UCSD-AML1 (cell line): Measurements from ENCODE around the gene WDR7.

Source experiments
- DNase-seq: peaks from one replicate; lab custom pipeline; 2025; ENCODE audit not compliant: unreplicated experiment; lab: John Stamatoyannopoulos, UW

The WDR7 gene

DNA sequence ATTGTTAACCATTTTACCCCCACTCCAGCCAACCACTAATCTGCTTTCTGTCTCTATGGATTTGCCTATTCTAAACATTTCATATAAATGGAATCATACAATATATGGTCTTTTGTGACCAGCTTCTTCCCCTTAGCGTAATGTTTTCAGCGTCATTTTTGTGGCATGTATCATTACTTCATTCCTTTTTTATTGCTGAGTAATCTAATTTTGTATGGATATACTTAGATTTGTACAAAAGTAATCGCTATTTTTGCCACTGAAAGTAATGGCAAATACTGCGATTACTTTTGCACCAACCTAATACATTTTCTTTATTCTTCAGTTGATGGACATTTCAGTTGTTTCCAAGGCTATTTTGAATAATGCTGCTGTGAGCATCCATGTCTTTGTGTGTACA is 227.6 kb downstream of the WDR7 start:
- DNase-seq = no peak

DNA sequence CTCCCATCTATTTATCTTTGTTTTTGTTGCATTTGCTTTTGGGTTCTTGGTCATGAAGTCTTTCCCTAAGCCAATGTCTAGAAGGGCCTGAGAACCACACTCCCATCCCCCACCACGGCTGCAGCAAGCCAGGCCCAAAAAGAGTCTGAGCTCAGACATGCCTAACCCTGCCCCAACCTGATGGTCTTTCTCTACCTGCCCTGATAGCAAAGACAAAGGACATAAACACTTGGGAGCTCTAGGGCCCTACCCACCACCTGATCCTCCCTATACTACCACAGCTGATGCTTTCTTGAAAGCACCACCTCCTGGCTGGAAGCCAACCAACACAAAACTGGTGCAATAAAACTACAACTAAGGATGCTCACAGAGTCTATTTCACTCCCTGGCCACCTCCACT is 233.4 kb downstream of the WDR7 start:
- DNase-seq = no peak

DNA sequence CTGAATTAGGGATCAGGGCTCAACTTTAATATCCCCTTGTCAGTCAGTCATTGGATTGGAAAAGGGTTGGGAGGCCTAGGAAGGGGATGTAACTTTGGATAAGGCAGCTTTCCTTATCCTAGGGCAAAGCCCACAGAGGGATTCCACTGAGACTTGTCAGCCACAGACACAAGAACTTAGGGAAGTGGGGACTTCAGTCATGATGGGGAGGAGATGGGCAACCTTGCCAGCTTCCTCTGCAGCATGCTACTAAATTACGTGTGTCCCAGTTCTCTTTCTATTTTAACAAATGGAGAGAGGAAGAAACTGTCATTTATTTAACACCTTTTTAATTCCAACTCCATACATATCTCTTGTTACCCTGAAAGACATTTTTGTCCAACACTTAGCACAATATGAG is 237.8 kb downstream of the WDR7 start:
- DNase-seq = no peak

GRCh38 chr18:56889621-56890020 is 238.5 kb downstream of the WDR7 start:
- no peak for DNase-seq

DNA sequence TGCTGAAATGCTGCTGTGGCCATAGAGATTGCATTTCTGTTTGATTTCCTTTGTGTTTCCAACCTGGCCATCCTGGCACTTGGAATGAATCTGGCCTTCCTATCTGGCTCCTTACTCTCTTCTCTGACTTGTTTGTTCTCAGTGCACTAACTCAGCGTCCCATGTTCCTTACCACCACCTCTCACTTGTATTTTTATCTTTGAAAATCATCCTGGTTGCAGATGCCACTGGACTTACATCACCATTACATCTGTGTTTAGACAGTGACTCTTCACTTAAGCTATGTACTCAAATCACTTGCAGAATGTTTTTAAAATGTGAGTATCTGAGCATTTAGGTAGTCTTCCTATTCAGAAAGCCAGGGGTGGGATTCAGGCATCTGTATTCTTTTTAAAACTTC is 239.5 kb downstream of the WDR7 start:
- DNase-seq = no peak

DNA sequence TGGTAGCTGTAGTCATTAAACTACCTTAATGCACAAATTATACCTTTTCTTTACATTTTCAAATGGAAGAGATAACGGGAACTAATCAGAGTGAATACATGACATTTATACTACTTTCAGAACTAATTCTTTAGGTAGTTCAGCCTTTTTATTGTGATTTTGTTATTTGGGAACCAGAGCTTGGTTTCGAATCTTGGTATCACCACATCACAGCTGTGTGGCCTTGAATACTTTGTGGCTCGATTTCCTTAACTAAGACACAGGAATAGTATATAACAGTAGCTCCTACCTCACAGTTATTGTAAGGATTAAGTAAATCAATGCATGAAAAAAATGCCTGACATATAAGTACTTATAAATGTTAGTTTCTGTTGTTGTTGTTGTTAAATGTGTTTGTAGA is 240.0 kb downstream of the WDR7 start:
- DNase-seq = no peak

- DNase-seq = no peak
Measured at GRCh38 chr18:56891870-56892269, 240.7 kb downstream of the WDR7 start.

GRCh38 chr18:56897122-56897521 is 246.0 kb downstream of the WDR7 start:
- no peak for DNase-seq

GRCh38 chr18:56899660-56900059 is 248.5 kb downstream of the WDR7 start:
- DNase-seq = no peak

- no peak for DNase-seq
Measured at GRCh38 chr18:56900195-56901094, 249.3 kb downstream of the WDR7 start.

DNA sequence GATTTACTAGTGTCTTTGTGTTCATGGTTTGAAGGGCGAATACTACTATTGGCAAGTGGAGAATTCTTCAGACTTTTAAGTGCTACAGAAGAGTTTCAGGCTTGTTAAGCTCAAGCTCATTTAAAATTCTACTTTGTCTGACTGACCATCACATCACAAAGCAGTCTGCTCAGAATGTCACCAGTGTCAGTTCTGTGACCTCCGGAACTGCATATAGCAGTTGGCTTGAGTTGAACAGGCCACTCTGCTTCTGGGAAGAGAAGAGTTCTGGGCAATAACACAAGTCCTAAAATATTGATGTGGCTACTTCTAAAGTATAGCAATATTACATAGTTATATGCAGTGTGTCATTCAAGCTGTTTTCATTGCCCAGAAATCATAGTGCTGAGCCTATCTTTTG is 250.8 kb downstream of the WDR7 start:
- no peak for DNase-seq

DNA sequence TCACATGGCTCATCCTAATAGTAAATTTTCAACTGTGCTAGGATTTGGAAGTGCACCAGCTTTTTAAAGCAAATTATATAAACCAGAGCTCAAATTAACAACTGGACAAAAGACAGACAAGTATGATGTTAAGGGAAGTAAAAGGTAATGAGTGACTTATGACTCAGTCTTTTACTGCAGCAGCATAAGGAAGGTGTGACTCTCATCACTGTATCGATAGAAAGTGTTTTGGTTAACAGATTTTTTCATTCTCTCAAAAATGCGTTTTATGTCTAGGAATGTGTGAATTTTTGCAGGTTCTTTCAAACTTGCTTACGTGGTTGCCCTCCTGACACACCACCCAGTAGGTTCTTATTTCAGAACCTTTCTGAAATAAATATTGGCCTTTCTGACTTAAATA is 251.5 kb downstream of the WDR7 start:
- DNase-seq = no peak

DNA sequence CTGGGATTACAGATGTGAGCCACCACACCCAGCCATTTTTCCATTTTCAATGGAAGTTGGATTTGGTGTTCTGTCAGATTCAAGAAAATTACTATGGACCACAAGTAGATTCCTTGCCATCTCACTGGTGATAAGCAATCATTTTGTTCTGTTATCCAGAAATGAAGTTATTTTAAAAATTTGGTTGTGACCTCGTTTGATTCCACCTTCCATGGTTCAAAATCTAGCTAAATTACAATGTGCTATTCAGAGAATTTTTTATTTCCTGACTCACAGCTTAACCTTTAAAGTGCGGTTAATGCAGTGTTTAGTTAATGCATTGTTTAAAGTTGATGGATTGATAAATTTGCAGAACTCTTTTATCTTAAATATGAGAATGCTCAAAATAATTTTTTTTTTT is 252.5 kb downstream of the WDR7 start:
- no peak for DNase-seq

DNA sequence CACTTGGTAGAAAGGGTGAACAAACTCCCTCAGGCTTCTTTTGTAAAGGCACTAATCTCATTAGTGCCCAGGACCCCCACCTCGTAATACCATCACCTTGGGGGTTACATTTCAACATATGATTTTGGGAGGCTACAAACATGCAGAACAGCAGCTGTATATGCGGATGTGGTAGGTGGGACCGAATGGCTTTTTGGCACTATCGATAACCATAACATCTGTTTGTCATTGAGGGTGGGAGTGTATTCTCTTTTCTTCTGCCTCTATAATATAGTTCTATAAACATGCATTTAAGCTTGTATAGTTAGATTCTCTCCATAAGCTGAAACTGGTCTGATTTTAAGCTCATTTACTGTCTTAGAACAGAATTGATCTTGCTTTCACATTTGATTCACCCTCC is 256.6 kb downstream of the WDR7 start:
- DNase-seq = no peak

- no peak for DNase-seq
Measured at GRCh38 chr18:56910237-56910636, 259.1 kb downstream of the WDR7 start.

GRCh38 chr18:56910967-56911366 is 259.8 kb downstream of the WDR7 start:
- no peak for DNase-seq

DNA sequence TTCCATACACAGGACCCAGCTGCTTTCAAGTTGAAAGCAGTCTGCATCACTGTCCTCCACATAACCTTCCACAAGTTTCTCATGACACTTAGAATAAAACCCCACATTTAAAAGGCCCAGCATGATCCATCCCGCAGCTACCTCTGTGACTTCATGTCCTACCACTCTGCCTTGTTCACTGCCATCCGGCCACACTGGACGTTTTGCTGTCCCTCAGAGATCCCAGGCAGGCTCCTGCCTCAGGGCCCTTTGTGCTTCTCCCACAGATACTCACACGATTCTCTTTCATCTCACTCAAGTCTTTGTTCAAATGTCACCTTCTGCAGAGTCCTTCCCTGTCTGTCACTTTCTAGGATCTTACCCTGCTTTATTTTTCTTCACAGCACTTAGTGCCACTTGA is 262.8 kb downstream of the WDR7 start:
- peak; percentile 11 for DNase-seq

- DNase-seq = no peak
Measured at GRCh38 chr18:56919190-56919589, 268.0 kb downstream of the WDR7 start.

DNA sequence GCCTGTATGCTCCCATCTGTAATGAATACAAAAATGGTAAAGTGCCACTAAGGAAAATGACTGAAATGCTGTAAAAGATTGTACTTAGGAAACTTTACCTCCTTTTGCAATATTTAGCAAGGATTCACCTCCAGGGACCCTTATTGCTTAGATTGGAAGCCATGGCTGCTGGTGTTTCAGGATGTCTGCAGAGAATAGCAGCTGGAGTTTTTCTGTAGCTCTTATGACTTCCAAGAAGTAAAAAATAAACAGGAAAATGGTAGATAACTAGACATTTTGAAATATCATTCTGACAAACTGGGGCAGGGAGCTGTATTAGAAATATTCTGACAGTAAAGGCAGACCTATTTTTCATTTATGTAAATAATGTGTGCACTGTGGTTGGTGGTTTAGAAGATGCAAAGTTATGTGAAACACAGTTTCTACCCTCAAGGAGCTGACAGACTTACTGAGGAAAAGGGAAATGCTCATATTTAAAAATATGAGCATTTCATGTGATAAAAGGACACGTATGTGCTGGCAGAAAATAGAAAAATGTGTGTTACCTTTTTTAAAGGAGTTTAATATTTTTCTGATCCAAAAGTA is 270.8 kb downstream of the WDR7 start:
- DNase-seq = no peak

- no peak for DNase-seq
Measured at GRCh38 chr18:56926734-56927133, 275.6 kb downstream of the WDR7 start.

DNA sequence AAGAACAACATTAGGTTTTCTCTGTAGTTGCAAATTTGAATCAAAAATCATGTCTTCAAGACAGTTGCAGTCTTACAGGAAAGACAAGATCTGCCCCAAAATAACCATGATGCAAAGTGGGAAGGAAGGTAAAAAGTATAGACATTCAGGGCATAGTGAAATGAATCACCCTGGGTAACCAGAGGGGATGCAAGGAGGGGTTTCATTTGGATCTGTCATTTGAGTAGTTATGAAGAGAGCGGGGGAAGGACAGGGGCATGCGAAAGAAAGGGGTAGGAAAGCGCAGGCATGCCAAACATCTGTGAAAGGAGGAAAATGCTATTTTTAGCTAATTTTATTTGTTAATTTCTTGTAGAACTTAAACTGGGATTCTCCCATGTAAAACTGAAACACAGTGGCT is 276.6 kb downstream of the WDR7 start:
- no peak for DNase-seq

- no peak for DNase-seq
Measured at GRCh38 chr18:56929886-56930285, 278.7 kb downstream of the WDR7 start.

- no peak for DNase-seq
Measured at GRCh38 chr18:56933472-56933871, 282.3 kb downstream of the WDR7 start.
